GM12801 (cell line): ENCODE data around the gene DNM3.

Source experiments
- CTCF ChIP-seq: IDR thresholded peaks from one replicate; pipeline ENCODE4 v1.5.1; 2011; ENCODE audit warnings: control low read depth; ENCODE audit not compliant: insufficient read length; ENCODE audit errors: extremely low read depth

The DNM3 gene

GRCh38 chr1:172086137-172086536 is 244.8 kb downstream of the DNM3 start:
- no peak for TF ChIP-seq CTCF

- TF ChIP-seq CTCF, result no peak
These were observed 247.0 kb downstream of the DNM3 start for GRCh38 chr1:172088256-172088655.

- TF ChIP-seq CTCF, result no peak
These were observed 248.6 kb downstream of the DNM3 start for GRCh38 chr1:172089768-172090510.

- no peak for TF ChIP-seq CTCF
These were observed 249.2 kb downstream of the DNM3 start for GRCh38 chr1:172090511-172090817.

- no peak for TF ChIP-seq CTCF
These were observed 254.5 kb downstream of the DNM3 start for GRCh38 chr1:172095846-172096245.

- TF ChIP-seq CTCF, result no peak
These were observed 263.9 kb downstream of the DNM3 start for GRCh38 chr1:172105230-172105629.

- TF ChIP-seq CTCF, result no peak
These were observed 266.1 kb downstream of the DNM3 start for GRCh38 chr1:172107316-172107975.
